Transverse colon (tissue), 4 donors: ENCODE data around the gene FIGN. TPM values are rescaled to one million over a fixed set of nuclear protein-coding genes. Genes with fewer than 3 reads are reported as not detected.

Experiments
- DNase-seq: peaks from one replicate; pipeline ENCODE4 v3.0.0-alpha.2; 2019
- H3K27ac ChIP-seq, 4 donors: fragments of 200-600 bp; sonication (generic); 2 replicates each; pipeline ENCODE4 v1.5.1; 2016 to 2018; ENCODE audit warnings: inconsistent platforms in 4 of 4
- H3K27me3 ChIP-seq: fragments of 200-600 bp; sonication (generic); 2 replicates; pipeline ENCODE4 v1.5.1; 2017; ENCODE audit warnings: inconsistent platforms
- H3K36me3 ChIP-seq, 4 donors: fragments of 200-600 bp; sonication (generic); 2 replicates each; pipeline ENCODE4 v1.5.1; 2017 to 2019; ENCODE audit warnings: inconsistent platforms in 4 of 4
- H3K4me1 ChIP-seq, 4 donors: fragments of 200-600 bp; sonication (generic); 2 replicates each; pipeline ENCODE4 v1.5.1; 2017 to 2020; ENCODE audit warnings: inconsistent platforms in 4 of 4
- H3K4me3 ChIP-seq, 4 donors: fragments of 200-600 bp; sonication (generic); 1 replicate in 1 of 4; 2 replicates in 3 of 4; pipeline versions ENCODE4 v1.5.1 to v1.6.1; 2017 to 2019; ENCODE audit warnings: inconsistent platforms in 4 of 4
- H3K9me3 ChIP-seq, 2 donors: fragments of 200-600 bp; sonication (generic); 2 replicates each; pipeline ENCODE4 v1.5.1; 2017 to 2019; ENCODE audit warnings: inconsistent platforms in 2 of 2
- EP300 ChIP-seq: sonication (generic); formaldehyde crosslinking; IDR thresholded peaks from one replicate; pipeline ENCODE4 v1.6.1; 2017; ENCODE audit warnings: antibody characterized with exemption, low read depth
- POLR2A ChIP-seq: fragments of 450-650 bp; IDR thresholded peaks from one replicate; pipeline ENCODE4 v1.6.1; 2016; ENCODE audit warnings: antibody characterized with exemption, mild to moderate bottlenecking, moderate library complexity
- POLR2AphosphoS5 ChIP-seq, 3 donors: sonication (generic); formaldehyde crosslinking; IDR thresholded peaks; one replicate each; pipeline ENCODE4 v1.6.1; 2016; ENCODE audit warnings: antibody characterized with exemption in 3 of 3
- WGBS, 2 donors: methylation state at CpG; one replicate each; pipeline ENCODE4 v1.1.5; 2018; ENCODE audit warnings: low coverage in 1 of 2; 5-methylcytosine and 5-hydroxymethylcytosine counted together
- in situ Hi-C, 4 donors: fragments of 200-750 bp; cut with MboI; loops; one replicate each; pipeline versions ENCODE4 v1.15.0 to v1.15.1; 2017; ENCODE audit warnings: low sequenced_read_pairs in 3 of 4, low pct_ligation_motif_present in 1 of 4, low pct_unique_long_range_greater_than_20kb in 1 of 4
- intact Hi-C: fragments of 100-400 bp; cut with DNase I; formaldehyde crosslinking; loops from one replicate; pipeline ENCODE4 v1.15.1; 2023; ENCODE audit warnings: low total_unique reads
- total RNA-seq, 4 donors: library from RNA; depleted of rRNA; stranded (reverse); fragments of >200 nt; gene quantifications; one replicate each; pipeline ENCODE4 v1.1.0, GENCODE V29; 2016
- TF ChIP-seq, protein P1 (sequence below), 5 experiments: fragments of 200-600 bp in 3 of 5; fragments of 450-650 bp in 2 of 5; sonication (generic) in 3 of 5; IDR thresholded peaks; 1 replicate in 2 of 5; 2 replicates in 3 of 5; pipeline ENCODE4 v1.5.1; 2016 to 2017; ENCODE audit warnings: antibody characterized with exemption in 5 of 5, inconsistent platforms in 3 of 5, mild to moderate bottlenecking in 2 of 5, moderate library complexity in 1 of 5

FIGN gene
- total RNA-seq, 4 donors from 2014 or later: 0.75 to 1.3 (median 1.0) TPM

- TF ChIP-seq POLR2AphosphoS5 (IDR thresholded peaks at IDR 0.05) (no peak), EP300 (no peak), POLR2A (no peak)
- TF ChIP-seq, protein P1, sequence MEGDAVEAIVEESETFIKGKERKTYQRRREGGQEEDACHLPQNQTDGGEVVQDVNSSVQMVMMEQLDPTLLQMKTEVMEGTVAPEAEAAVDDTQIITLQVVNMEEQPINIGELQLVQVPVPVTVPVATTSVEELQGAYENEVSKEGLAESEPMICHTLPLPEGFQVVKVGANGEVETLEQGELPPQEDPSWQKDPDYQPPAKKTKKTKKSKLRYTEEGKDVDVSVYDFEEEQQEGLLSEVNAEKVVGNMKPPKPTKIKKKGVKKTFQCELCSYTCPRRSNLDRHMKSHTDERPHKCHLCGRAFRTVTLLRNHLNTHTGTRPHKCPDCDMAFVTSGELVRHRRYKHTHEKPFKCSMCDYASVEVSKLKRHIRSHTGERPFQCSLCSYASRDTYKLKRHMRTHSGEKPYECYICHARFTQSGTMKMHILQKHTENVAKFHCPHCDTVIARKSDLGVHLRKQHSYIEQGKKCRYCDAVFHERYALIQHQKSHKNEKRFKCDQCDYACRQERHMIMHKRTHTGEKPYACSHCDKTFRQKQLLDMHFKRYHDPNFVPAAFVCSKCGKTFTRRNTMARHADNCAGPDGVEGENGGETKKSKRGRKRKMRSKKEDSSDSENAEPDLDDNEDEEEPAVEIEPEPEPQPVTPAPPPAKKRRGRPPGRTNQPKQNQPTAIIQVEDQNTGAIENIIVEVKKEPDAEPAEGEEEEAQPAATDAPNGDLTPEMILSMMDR (IDR thresholded peaks at IDR 0.05): no peak
- intact Hi-C loops (no loop called here), in situ Hi-C loops (no loop called here)
- Histone ChIP-seq H3K4me3 (peak overlapping the region; percentile 52 to 58 (median 52)), H3K9me3 (no peaks in the 10 kb centered on the region), H3K4me1 (peaks cover 0 to 15% (median 7%) of the 10 kb centered on the region in 4 donors), H3K27ac (peak overlapping the region; percentile 80 to 94 (median 90)), H3K27me3 (peaks cover 39% of the 10 kb centered on the region), H3K36me3 (no peaks in the 10 kb centered on the region)
- 8 to 10% methylated on average over 16 of the region's 16 CpGs for WGBS, 2 donors
- DNase-seq: no peak
Measured at GRCh38 chr2:163734881-163735684, 725 bp downstream of the FIGN start.

DNA sequence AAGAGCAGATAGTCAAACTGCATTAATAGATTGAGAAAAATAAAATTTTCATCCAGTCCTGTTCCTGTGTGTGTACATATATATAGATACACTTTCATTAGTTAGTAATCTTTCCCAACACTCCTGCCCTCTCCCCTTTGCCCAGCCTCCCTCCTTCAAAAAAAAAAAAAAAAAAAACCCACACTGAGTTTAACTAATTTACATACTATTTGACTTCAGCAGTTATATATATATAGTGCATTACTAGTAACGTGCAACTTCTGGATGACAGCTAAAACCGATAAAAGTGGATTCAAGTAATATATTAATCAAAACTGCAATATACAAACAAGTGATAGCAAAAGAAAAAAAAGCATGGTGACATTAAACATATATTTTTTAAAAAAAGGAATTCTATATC lies 1.4 kb downstream of the FIGN start:
- Histone ChIP-seq H3K4me3 (peak overlapping the region in 3 of 4 donors; percentile 52 to 58 (median 53)), H3K27me3 (peaks cover 39% of the 10 kb centered on the region), H3K4me1 (peaks cover 0 to 15% (median 7%) of the 10 kb centered on the region in 4 donors), H3K9me3 (no peaks in the 10 kb centered on the region), H3K36me3 (no peaks in the 10 kb centered on the region), H3K27ac (peak overlapping the region; percentile 80 to 94 (median 90))
- in situ Hi-C loops: no loop called here
- no peak for DNase-seq
- no peak for TF ChIP-seq EP300
- TF ChIP-seq POLR2A: no peak
- TF ChIP-seq, protein P1 (IDR thresholded peaks at IDR 0.05): no peak
- no peak for TF ChIP-seq POLR2AphosphoS5 (IDR thresholded peaks at IDR 0.05)
- intact Hi-C loops: no loop called here
- 21 to 41% methylated on average over 2 of the region's 2 CpGs for WGBS, 2 donors

DNA sequence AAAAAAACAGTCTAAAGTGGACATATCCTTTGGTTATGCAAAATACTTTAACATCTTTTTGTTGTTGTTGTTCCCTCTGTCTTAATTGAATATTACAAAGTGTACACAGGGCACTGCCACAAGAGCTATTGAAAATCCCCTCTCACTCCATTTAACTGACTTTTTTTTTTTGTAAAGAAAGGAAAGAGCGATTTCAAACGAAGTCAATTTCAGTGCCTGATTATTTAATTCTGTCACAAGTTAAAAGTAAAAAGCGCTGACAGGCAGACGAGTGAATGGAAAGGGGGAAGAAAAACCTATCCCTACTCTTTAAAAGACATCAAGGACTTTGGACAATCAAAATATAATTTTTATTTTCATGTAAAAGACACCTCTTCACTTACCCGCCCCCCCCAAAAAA lies 1.9 kb downstream of the FIGN start:
- peak overlapping the region in 2 of 4 donors; percentile 6 to 58 for H3K4me3 ChIP-seq
- 51 to 59% methylated on average over 5 of the region's 5 CpGs for WGBS, 2 donors
- H3K4me1 ChIP-seq: peaks cover 0 to 15% (median 7%) of the 10 kb centered on the region in 4 donors
- intact Hi-C loops: no loop called here
- peaks cover 39% of the 10 kb centered on the region for H3K27me3 ChIP-seq
- no peak for DNase-seq
- H3K27ac ChIP-seq: peak overlapping the region; percentile 80 to 94 (median 90)
- no peaks in the 10 kb centered on the region for H3K36me3 ChIP-seq
- TF ChIP-seq POLR2A (no peak), EP300 (no peak), POLR2AphosphoS5 (IDR thresholded peaks at IDR 0.05) (no peak)
- TF ChIP-seq, protein P1 (IDR thresholded peaks at IDR 0.05): no peak
- no peaks in the 10 kb centered on the region for H3K9me3 ChIP-seq
- in situ Hi-C loops: no loop called here

DNA sequence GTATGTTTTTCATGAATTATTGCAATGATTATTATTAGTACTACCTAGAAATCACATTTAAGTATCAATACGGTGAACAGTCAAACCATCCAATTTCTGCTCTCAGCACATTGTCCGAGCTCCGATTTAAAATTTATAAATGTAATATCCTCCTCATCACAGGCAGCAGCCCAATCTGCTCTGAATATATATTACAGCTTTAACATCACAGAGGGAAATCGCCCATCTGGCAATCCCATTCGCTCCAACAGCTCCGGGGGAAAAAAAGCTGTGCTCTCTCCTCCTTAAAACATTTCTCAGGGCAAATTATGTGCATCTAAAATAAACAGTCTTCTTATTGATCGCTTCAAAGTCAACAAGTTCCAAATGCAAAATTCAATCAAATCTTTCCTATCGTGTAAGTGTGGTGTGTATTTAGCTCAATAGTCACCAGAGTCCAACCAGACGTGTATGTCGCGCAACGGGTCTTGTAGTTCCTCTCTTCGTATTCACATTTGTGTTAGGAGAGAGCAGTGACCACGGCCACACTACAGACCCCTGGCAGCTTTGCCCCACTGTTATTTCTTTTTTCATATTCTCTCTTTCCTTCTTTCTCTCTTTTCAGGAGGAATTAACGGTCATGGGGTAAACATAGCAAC lies 2.4 kb downstream of the FIGN start:
- H3K9me3 ChIP-seq: no peaks in the 10 kb centered on the region
- intact Hi-C loops (no loop called here), in situ Hi-C loops (no loop called here)
- peaks cover 39% of the 10 kb centered on the region for H3K27me3 ChIP-seq
- H3K4me3 ChIP-seq: peak overlapping the region in 3 of 4 donors; percentile 6 to 58 (median 11)
- peak overlapping the region; percentile 80 to 94 (median 90) for H3K27ac ChIP-seq
- no peaks in the 10 kb centered on the region for H3K36me3 ChIP-seq
- TF ChIP-seq, protein P1 (IDR thresholded peaks at IDR 0.05): no peak
- no peak for TF ChIP-seq POLR2AphosphoS5 (IDR thresholded peaks at IDR 0.05)
- no peak for DNase-seq
- WGBS, 2 donors: 55 to 76% methylated on average over 12 to 15 of the region's 15 CpGs
- peaks cover 0 to 15% (median 7%) of the 10 kb centered on the region in 4 donors for H3K4me1 ChIP-seq
